GM18868 (cell line): ENCODE measurements around the gene ARV1.
"Not testable (repeated sequence)": the region's sequence is repeated elsewhere in the genome, so short reads cannot be mapped to it uniquely, and the experiment has no call there.

Experiments used
- ATAC-seq: cut with Tn5 transposase; IDR thresholded peaks from one replicate; pipeline ENCODE4 v1.9.1; 2021; ENCODE audit warnings: mild to moderate bottlenecking, moderate library complexity; ENCODE audit not compliant: unreplicated experiment

ARV1 gene

GRCh38 chr1:231016234-231016633, 37.3 kb downstream of the ARV1 start:
- no peak for ATAC-seq

- no peak for ATAC-seq
These were observed 38.1 kb downstream of the ARV1 start for GRCh38 chr1:231016966-231017365.

- no peak for ATAC-seq
These were observed 40.8 kb downstream of the ARV1 start for GRCh38 chr1:231019711-231020110.

- peak; percentile 55 for ATAC-seq
These were observed 41.3 kb downstream of the ARV1 start for GRCh38 chr1:231020139-231020601.

GRCh38 chr1:231020816-231021215, 41.9 kb downstream of the ARV1 start:
- ATAC-seq = no peak

- ATAC-seq = no peak
These were observed 42.7 kb downstream of the ARV1 start for GRCh38 chr1:231021540-231022031.

- ATAC-seq = not testable (repeated sequence)
These were observed 43.6 kb downstream of the ARV1 start for GRCh38 chr1:231022543-231022942.

- ATAC-seq = no peak
These were observed 44.3 kb downstream of the ARV1 start for GRCh38 chr1:231023150-231023549.

GRCh38 chr1:231026576-231026975, 47.7 kb downstream of the ARV1 start:
- ATAC-seq = no peak

- no peak for ATAC-seq
These were observed 48.4 kb downstream of the ARV1 start for GRCh38 chr1:231027136-231027925.

- ATAC-seq = no peak
These were observed 49.1 kb downstream of the ARV1 start for GRCh38 chr1:231027971-231028370.

GRCh38 chr1:231028682-231029081, 49.8 kb downstream of the ARV1 start:
- ATAC-seq = no peak

GRCh38 chr1:231029247-231029646, 50.4 kb downstream of the ARV1 start:
- not testable (repeated sequence) for ATAC-seq

GRCh38 chr1:231029841-231030240, 50.9 kb downstream of the ARV1 start:
- ATAC-seq = no peak

- no peak for ATAC-seq
These were observed 54.1 kb downstream of the ARV1 start for GRCh38 chr1:231032963-231033362.

- ATAC-seq = no peak
These were observed 56.9 kb downstream of the ARV1 start for GRCh38 chr1:231035799-231036198.

- ATAC-seq = no peak
These were observed 57.5 kb downstream of the ARV1 start for GRCh38 chr1:231036416-231036815.

- no peak for ATAC-seq
These were observed 59.0 kb downstream of the ARV1 start for GRCh38 chr1:231037585-231038517.

- peak; percentile 39 for ATAC-seq
These were observed 60.5 kb downstream of the ARV1 start for GRCh38 chr1:231039161-231040018.

- ATAC-seq = peak; percentile 68
These were observed 61.3 kb downstream of the ARV1 start, which contains the start of gene FAM89A for GRCh38 chr1:231040019-231040799. Gene FAM89A (minus strand): TSS chr1:231040254. CDS start chr1:231040211, 43 bp downstream.
